ENCODE data around the gene TNPO1. TPM values are rescaled to one million over a fixed set of nuclear protein-coding genes. Genes with fewer than 3 reads are reported as not detected.

Gene TNPO1
- total and polyA plus RNA-seq, 4 donors: 5.7 to 95.8 (median 29.2) TPM

GRCh38 chr5:72892846-72893245 is 76.4 kb downstream of the TNPO1 start:
- TF ChIP-seq FOXA1 (IDR thresholded peaks at IDR 0.05) (no peak), ZBTB33 (IDR thresholded peaks at IDR 0.05) (no peak), HNF4G (IDR thresholded peaks at IDR 0.05) (no peak), CTCF (IDR thresholded peaks at IDR 0.05; ENCODE audit: low read depth, low read length, missing input control) (no peak), RAD21 (IDR thresholded peaks at IDR 0.05) (no peak), MAX (IDR thresholded peaks at IDR 0.05) (no peak), FOXA2 (IDR thresholded peaks at IDR 0.05) (no peak), NR2F2 (IDR thresholded peaks at IDR 0.05) (no peak), YY1 (IDR thresholded peaks at IDR 0.05) (no peak), ATF3 (IDR thresholded peaks at IDR 0.05) (no peak), JUND (IDR thresholded peaks at IDR 0.05) (no peak), SP1 (IDR thresholded peaks at IDR 0.05) (no peak), RXRA (IDR thresholded peaks at IDR 0.05) (no peak), REST (IDR thresholded peaks at IDR 0.05) (no peak), EGR1 (IDR thresholded peaks at IDR 0.05; ENCODE audit: low read depth in 2 of 2) (no peak), TAF1 (conservative IDR thresholded peaks at IDR 0.05) (no peak), HNF4A (conservative IDR thresholded peaks at IDR 0.05) (no peak), GABPA (IDR thresholded peaks at IDR 0.05 in 1 of 2, conservative IDR thresholded peaks at IDR 0.05 in 1 of 2) (no peak)
- no peak overlapping the region for H3K4me3 ChIP-seq (ENCODE audit: low read depth in 1 of 3, low read length in 3 of 3)
- H3K9me3 ChIP-seq (ENCODE audit: control insufficient read depth in 4 of 4, low read length in 3 of 4): no peaks in the 10 kb centered on the region
- H3K9ac ChIP-seq (ENCODE audit: low read depth in 1 of 2, low read length in 2 of 2): no peak overlapping the region
- no peaks in the 10 kb centered on the region for H3K4me1 ChIP-seq (ENCODE audit: control insufficient read depth in 4 of 4, insufficient read depth in 4 of 4, low read length in 3 of 4)
- no peaks in the 10 kb centered on the region for H3K27me3 ChIP-seq (ENCODE audit: control insufficient read depth in 4 of 4, insufficient read depth in 4 of 4, low read length in 3 of 4)
- WGBS: 87% methylated on average over 4 of the region's 4 CpGs
- no peak overlapping the region for H3K27ac ChIP-seq (ENCODE audit: low read depth in 1 of 2, low read length in 2 of 2)
- DNase-seq (ENCODE audit: low spot score): no peak
- H3K36me3 ChIP-seq (ENCODE audit: control insufficient read depth in 4 of 4, insufficient read depth in 3 of 4, low read depth in 1 of 4, low read length in 3 of 4): peaks cover 10 to 64% (median 53%) of the 10 kb centered on the region in 4 donors
